Stimulated activated naive CD8-positive, alpha-beta T cell treated with anti-CD3 and anti-CD28 coated beads, Interleukin-15, Interleukin-2, amounts not matched to agents 100 U/mL and 50 U/mL, for 24 hours (primary cell): Measurements from ENCODE around the gene DPP10.
"Not testable (repeated sequence)": the region's sequence is repeated elsewhere in the genome, so short reads cannot be mapped to it uniquely, and the experiment has no call there.

Experiments
- ATAC-seq: fragments of 150-1000 bp; cut with Tn5 transposase; one replicate; pipeline ENCODE4 v1.10.0; 2021
- DNase-seq: peaks from one replicate; pipeline ENCODE4 v3.0.0; 2021

DPP10 gene

GRCh38 chr2:114962532-114962931, 520.1 kb downstream of the DPP10 start:
- DNase-seq, result no peak

GRCh38 chr2:114968748-114969400, 526.4 kb downstream of the DPP10 start:
- DNase-seq (no peak), ATAC-seq (no peak)

More at GRCh38 chr2:114962532-114962931, 520.1 kb downstream of the DPP10 start:
- no peak for ATAC-seq

GRCh38 chr2:115004321-115004720, 561.9 kb downstream of the DPP10 start:
- not testable (repeated sequence) for DNase-seq, ATAC-seq

GRCh38 chr2:115011721-115012120, 569.3 kb downstream of the DPP10 start:
- DNase-seq (no peak), ATAC-seq (no peak)

GRCh38 chr2:115022013-115022412, 579.6 kb downstream of the DPP10 start:
- not testable (repeated sequence) for ATAC-seq, DNase-seq

- DNase-seq (no peak), ATAC-seq (no peak)
These were observed 592.4 kb downstream of the DPP10 start for GRCh38 chr2:115034801-115035200.

- ATAC-seq (no peak), DNase-seq (no peak)
These were observed 594.4 kb downstream of the DPP10 start for GRCh38 chr2:115036818-115037217.

- ATAC-seq, result no peak
- no peak for DNase-seq
These were observed 615.0 kb downstream of the DPP10 start for GRCh38 chr2:115057473-115057872.

- DNase-seq (no peak), ATAC-seq (no peak)
These were observed 627.6 kb downstream of the DPP10 start for GRCh38 chr2:115070002-115070401.

GRCh38 chr2:115071534-115071933, 629.1 kb downstream of the DPP10 start:
- no peak for ATAC-seq
- DNase-seq, result no peak

- DNase-seq (no peak), ATAC-seq (no peak)
These were observed 633.4 kb downstream of the DPP10 start for GRCh38 chr2:115075800-115076199.

- DNase-seq, result no peak
- no peak for ATAC-seq
These were observed 635.2 kb downstream of the DPP10 start for GRCh38 chr2:115077626-115078025.

- no peak for DNase-seq
- no peak for ATAC-seq
These were observed 640.8 kb downstream of the DPP10 start for GRCh38 chr2:115083225-115083624.

- DNase-seq (no peak), ATAC-seq (no peak)
These were observed 641.3 kb downstream of the DPP10 start for GRCh38 chr2:115083711-115084110.

GRCh38 chr2:115084446-115084845, 642.0 kb downstream of the DPP10 start:
- ATAC-seq, result no peak
- no peak for DNase-seq

- ATAC-seq, DNase-seq: not testable (repeated sequence)
These were observed 643.7 kb downstream of the DPP10 start for GRCh38 chr2:115086051-115086620.

- ATAC-seq (no peak), DNase-seq (no peak)
These were observed 652.0 kb downstream of the DPP10 start for GRCh38 chr2:115094441-115094840.

- no peak for ATAC-seq
These were observed 663.5 kb downstream of the DPP10 start for GRCh38 chr2:115105966-115106365.

GRCh38 chr2:115115135-115115534, 672.7 kb downstream of the DPP10 start:
- DNase-seq, result no peak
- no peak for ATAC-seq

More at GRCh38 chr2:115105966-115106365, 663.5 kb downstream of the DPP10 start:
- DNase-seq, result no peak

- no peak for DNase-seq
These were observed 675.9 kb downstream of the DPP10 start for GRCh38 chr2:115118306-115118705.

GRCh38 chr2:115119086-115119485, 676.6 kb downstream of the DPP10 start:
- ATAC-seq, result no peak
- no peak for DNase-seq

More at GRCh38 chr2:115118306-115118705, 675.9 kb downstream of the DPP10 start:
- no peak for ATAC-seq

- ATAC-seq (no peak), DNase-seq (no peak)
These were observed 680.3 kb downstream of the DPP10 start for GRCh38 chr2:115122701-115123100.

- DNase-seq (no peak), ATAC-seq (no peak)
These were observed 682.4 kb downstream of the DPP10 start for GRCh38 chr2:115124817-115125216.

GRCh38 chr2:115129536-115129935, 687.1 kb downstream of the DPP10 start:
- DNase-seq (no peak), ATAC-seq (no peak)
